GM18526 (cell line): ENCODE data around the gene KXD1.
A peak's percentile ranks its signal among the peaks of the same experiment; 100 is the strongest.

Experiments
- POLR2A ChIP-seq: IDR thresholded peaks from 3 replicates; pipeline ENCODE4 v1.6.1; 2011; ENCODE audit not compliant: insufficient read length; ENCODE audit errors: extremely low read depth

Gene KXD1, protein sequence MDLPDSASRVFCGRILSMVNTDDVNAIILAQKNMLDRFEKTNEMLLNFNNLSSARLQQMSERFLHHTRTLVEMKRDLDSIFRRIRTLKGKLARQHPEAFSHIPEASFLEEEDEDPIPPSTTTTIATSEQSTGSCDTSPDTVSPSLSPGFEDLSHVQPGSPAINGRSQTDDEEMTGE

DNA sequence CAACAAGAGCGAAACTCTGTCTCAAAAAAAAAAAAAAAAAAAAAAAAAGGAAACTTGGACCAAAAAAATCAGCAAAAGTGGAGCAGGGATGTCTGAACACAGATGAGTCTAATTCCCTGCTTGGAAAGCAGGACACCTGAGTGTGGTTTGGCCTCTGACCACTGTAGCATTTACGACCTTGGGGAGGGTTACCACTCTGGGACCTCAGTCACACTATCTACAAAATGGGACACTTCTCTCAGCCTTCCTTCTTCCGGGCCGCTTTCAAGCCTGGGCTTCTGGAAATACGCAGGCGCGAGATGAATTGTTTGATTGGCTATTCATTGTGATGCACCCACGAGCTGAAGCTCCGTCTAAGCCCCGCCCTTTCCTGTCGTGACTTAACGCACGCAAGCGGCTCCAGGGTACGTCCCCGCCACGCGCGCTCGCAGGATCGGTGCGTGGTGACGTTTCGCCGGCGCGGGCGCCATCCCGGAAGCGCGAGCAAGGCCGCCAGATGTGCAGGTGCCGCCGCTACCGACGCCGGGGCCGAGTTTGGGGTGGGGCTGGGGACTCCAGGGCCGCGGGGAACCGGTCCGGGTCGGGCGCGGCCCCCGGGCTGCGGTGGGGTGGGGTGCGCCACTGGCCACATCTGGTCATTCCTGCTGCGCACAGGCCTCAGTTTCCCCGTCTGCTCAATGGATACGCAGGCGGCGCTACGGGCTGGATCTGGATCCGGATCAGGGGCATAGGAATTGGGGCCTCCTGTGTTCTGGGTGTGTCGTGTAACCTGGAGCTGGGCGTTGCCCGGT lies at the start of gene KXD1:
Gene KXD1 (plus strand): TSS at position 460 of the 791 bp plus-strand sequence. CDS start 4,187 bp downstream, outside the sequence.
- peak; percentile 83 for TF ChIP-seq POLR2A

DNA sequence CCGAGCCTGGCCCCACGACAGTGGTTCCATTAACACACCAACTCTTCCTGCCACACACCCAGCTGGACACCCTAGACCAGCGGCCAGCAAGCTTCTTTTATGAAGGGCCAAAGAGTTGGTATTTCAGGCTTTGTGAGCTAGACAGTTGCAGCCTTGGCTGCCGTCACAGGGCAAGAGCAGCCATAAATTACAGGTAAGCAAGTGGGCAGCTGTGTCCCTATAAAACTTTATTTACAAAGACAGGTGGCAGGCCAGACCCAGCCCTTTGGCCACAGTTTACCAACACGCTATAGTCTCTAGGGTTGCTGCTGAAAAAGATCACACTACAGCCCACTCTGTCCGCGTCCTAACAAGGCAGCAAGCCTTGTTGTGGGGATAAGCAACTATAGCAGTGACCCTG lies 49.1 kb upstream of the KXD1 start:
- no peak for TF ChIP-seq POLR2A

DNA sequence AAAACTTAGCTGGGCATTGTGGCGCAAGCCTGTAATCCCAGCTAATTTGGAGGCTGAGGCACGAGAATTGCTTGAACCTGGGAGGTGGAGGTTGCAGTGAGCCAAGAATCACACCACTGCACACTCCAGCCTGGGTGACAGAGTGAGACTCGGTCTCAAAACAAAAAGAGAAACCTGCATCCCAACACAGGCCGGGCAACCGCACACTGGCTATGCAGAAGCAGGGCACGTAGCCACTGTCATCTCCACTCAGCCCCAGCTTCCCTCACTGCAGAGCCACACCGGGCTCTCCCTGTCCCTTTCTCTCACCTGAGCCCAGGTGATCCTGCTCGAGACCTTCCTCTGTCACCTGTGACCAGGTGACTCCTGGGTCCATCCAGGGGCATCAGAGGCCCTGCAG lies 47.5 kb upstream of the KXD1 start:
- TF ChIP-seq POLR2A: no peak

DNA sequence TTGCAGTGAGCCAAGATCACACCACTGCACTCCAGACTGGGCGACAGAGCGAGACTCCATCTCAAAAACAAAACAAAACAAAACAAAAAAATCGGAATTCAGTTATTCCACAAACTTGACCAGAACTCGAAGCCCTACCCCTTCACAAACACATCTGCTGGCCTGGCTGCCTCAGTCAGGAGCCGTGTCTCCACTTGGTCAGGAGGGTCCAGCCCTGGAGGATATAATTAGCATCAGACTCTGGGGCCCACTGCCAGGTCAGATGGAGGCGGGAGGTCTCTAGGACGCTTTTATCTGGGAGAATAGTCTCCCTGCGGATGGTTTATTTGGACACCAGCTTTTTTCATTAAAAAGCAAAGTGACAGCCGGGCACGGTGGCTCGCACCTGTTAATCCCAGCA lies 43.8 kb upstream of the KXD1 start:
- TF ChIP-seq POLR2A: no peak

DNA sequence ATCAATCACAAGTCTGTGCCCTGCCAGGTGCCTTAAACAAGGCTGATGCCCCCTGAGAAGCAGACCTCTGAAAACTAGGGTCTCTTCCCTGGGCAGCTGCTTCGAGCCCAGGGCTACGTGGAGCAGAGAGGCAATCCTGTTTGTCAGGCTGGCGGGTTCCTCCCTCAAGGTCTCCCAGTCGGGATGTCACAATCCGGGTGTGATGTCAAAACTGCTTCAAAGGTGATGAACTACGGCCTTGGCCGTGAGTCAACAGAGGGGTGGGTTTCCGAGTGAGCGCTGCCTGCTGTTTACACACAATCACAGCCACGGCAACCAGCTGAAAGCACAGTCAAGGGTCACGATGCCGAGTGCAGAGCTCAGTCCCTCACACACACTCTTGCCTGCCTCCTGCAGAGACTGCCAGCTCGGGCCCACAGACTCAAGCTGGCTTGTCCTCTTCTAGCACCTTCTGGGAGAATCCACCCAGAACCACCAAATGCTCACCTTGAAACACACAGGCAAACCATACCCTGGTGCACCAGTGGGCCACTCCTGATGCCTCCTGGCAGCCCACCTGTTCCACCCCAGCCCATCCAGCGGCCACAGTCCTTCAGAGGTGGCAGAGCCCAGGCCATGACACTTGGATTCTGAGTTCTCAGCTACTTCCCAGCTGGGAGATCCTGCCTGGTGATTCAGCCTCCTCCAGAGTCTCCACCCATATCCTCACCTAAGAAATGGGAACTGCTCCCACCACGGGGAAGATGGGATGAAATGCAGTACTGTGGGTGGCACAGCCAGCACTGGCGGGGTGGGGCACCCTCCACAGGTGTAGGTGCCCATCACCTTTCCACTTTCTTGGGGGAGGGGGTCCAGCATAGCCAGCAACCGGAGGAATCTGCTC lies 42.6 kb upstream of the KXD1 start:
- TF ChIP-seq POLR2A: no peak

DNA sequence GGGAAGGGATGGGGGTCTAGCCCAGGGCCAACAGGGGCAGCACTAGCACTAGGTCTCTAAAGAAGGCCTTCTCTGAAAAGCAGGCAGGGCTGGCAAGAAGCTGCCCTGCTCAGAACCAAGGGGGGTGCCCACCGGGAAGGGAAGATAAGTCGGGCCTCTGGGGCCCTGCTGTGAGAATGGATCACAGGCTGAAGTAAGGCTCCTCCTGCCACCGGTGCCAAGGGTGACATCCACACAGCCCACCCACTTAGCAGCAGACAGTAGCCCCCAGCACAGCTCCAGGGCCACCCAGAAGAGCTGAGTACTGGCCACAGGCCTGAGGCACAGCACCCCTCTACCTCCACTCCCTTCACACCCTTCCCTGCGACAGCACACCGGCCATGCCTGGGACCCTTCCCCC lies 41.7 kb upstream of the KXD1 start:
- no peak for TF ChIP-seq POLR2A

DNA sequence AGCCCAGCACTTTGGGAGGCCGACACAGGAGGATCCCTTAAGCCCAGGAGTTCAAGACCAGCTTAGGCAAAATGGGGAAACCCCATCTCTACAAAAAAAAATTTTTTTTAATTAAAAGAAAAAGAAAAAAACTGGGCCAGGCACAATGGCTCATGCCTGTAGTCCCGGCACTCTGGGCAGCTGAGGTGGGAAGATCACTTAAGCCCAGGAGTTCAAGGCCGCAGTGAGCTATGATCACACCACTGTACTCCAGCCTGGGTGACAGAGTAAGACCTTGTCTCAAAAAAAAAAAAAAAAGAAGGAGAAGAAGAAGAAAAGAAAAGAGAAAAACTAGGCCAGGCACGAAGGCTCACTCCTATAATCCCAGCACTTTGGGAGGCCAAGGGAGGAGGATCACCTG lies 40.1 kb upstream of the KXD1 start:
- TF ChIP-seq POLR2A: no peak

DNA sequence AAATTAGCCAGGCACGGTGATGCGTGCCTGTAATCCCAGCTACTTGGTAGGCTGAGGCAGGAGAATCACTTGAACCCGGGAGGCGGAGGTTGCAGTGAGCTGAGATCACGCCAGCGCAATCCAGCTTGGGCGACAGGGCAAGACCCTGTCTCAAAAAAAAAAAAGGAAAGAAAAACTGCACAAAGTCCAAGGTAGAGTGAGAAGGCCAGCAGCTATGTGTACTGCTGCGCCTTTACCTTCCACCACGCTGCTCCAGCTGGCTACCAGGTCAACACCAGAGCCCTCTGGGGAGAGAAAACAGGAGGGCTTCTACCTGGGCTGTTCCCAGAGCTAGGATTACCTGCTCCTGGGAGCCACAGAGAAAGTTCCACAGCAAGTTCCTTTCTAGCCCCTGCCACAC lies 39.0 kb upstream of the KXD1 start:
- no peak for TF ChIP-seq POLR2A

DNA sequence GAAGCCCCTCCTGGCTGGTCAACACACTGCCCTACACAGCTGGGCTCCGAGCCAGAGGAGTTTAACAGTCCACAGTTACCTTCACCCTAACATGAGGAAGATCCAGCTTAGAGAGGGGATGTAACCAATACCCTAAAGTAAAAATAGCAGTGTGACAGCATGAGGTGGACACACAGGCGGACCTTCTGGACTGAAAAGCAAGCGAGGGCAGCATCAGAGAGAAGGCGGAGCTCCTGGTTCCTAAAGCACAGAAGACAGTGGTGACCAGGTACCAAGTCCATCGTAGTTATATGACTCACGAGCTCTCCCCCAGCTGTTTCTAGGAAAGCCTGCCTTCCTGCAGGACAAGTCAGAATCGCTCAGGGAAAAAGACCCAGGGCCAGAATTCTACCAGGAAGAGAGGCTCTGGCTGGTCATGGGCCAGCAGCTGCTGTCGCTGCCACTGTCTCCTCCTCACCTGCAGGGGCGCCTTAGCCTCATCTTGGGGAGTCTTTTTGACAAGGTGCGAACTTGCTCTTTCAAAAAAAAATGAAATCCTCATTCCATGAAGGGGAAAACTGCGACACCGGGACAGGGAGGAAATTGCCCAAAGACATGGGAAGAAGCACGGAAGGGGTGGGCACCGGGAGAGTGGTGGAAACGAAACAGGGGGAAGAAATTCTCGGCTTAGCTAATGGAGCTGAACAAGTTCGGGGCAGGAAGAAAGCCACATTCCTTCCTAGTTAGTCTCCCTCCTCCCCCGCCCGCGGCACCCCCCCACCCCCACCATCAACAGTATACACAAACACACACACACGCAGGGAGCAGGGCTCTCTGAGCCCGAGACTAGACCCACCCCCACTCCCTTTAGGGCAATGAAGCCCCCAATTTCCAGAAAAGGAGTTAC lies 37.5 kb upstream of the KXD1 start:
- no peak for TF ChIP-seq POLR2A

DNA sequence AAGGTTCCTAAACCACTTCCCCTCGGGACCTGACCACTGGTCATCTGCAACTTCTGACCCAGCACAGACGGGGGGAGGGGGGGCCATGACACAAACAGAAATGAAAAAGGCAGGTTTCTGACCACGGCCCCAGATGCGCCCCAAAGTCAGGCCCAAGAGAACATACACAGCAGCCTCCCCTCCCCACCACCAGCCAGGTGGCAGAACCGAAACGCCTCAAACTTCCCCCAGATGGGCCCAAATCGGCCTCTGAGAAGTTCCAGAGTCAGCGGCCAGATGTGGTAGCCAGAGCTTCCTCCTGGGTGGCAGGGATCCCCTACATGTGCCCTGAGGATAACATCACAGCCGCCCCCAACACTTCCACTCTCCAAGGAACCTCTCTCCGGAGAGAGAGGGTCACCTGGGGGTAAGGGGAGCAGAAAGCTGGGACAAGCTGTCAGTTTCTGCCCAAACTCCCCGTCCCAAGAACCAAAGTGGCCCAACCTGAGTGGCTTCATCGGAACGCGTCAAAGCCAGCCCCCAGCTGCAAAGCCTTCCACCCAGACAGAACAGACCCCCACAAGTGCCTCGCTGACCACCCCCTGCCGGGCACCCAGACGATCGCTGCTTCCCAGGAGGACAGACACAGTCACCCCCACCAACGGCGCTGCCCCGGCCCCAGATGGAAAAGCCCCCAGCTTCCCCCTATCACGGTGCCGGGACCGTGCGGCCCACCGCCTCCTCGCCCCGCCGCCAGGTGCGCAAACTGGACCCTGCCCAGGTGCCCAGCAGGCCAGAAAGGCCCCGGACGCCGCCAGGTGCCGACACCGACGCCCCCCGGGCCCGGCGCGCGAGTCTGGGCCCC lies 36.6 kb upstream of the KXD1 start:
- TF ChIP-seq POLR2A: peak; percentile 41

DNA sequence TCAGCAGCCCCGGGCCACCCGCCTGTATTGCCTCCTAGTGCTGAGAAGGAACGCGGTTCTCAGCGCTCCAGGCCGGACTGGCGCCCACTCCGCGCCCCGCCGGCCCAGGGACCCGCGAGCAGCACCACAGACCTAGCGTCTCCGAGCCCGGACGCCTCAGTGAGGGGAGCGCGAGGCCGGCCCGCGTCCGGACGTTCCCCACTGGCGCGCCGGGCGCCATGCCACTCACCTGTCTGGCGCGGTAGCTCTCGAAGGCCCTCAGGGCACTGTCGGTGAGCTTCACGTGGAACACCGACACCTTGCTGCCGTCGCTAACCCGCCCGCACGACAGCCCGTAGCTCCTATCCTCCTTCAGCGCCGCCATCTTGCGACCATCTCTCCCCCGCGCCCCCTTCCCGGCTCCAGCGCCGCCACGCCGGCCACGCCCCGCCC lies 36.0 kb upstream of the KXD1 start, which contains the start of gene ELL:
Gene ELL (minus strand): TSS at position 379 of the 432 bp plus-strand sequence. CDS start 15 bp downstream, at position 364.
- peak; percentile 89 for TF ChIP-seq POLR2A

DNA sequence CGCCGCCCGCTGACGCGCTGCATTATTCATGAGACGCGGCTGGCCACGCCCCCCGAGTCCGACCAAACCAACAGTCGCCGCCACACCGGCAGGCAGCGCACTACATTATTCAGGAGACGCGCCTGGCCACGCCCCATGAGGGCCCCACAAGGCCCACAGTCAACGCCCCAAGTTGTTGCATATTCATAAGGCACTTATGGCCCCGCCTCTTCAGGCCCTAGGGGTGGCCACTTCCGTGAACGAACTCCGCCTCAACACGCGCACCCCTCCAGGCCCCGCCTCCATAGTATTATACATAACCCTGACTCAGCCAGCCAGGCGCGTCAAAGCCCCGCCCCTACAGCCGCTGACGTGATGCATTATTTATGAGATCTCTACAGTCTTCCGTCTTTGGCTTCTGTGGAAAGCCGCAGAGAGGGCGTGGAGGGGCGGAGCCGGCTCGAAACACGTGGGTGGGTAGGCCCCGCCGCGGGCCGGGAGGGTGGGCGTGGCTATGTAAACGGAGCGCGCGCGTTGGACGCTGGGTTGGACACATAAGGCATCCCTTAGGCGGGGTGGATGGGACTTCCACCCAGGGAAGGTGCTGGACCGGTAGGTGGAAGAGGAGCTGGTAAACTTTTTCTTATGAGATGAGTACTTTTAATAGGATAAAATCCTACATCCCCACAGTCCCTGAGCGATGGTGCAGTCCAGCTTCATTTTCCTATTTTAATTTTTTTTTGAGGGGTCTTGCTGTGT lies 35.4 kb upstream of the KXD1 start:
- TF ChIP-seq POLR2A: peak; percentile 69

DNA sequence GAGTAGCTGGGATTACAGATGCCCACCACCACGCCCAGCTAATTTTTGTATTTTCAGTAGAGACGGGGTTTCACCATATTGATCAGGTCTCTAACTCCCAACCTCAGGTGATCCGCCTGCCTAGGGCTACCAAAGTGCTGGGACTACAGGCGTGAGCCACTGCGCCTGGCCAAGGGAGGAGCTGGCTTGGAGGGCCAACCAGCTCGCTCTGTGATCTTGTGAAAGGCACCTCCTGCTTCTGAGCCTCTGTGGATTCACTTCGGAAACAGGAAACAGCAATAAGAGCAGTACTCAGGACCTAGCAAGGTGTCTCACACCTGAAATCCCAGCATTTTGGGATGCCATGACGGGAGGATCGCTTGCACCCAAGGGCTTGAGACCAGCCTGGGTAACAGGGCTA lies 33.8 kb upstream of the KXD1 start:
- TF ChIP-seq POLR2A: no peak

DNA sequence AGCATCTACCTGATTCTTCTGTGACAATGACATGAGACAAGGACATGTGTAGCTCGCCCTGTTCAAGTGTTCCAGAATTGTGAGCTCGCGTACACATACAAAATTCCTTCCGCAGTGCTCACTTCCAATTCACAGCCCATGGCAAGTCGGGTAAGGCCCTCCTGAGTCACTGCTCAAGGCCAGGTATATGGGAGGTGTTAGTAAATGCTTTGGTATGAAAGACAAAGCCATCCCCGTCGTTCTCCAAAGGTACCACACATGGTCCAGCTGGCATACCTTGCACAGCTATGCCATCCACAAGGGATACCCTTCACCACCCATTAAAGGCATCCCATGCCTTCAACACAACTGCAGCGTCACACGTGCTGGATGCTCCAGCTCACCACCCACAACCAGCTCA lies 31.4 kb upstream of the KXD1 start:
- no peak for TF ChIP-seq POLR2A

DNA sequence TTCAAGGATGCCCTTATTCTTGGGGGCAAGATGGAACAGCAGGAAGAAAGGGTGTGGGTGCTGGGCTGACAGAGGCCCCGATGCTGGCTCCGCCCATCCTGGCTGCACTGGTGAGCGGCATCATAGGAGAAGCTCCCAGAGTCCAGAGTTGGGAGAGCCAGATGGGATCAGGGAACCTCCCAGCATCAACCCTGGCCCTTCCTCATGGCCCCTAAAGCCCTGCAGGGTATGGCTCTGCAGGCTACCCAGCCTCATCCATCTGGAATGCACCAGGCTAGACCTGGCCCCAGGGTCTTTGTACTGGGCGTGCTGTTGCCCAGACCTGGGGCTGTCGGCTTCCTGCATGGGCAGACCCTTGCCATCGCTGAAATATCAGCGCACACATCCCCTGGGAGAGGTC lies 27.9 kb upstream of the KXD1 start:
- TF ChIP-seq POLR2A: no peak
